Neuronal stem cell (in vitro differentiated cells): ENCODE results near the gene IRAK2.
A peak's percentile ranks its signal among the peaks of the same experiment; 100 is the strongest.

Source experiments
- DNase-seq: peaks from one replicate; pipeline ENCODE4 v3.0.0-alpha.2; 2013; ENCODE audit warnings: low spot score
- H2AFZ ChIP-seq: one replicate; pipeline ENCODE4 v1.6.1; 2013; ENCODE audit warnings: mild to moderate bottlenecking, low read length, inconsistent platforms
- H2AK5ac ChIP-seq: 2 replicates; pipeline ENCODE4 v1.6.1; 2013; ENCODE audit warnings: low read depth, mild to moderate bottlenecking, inconsistent platforms, low read length, moderate library complexity, mixed read lengths
- H2BK120ac ChIP-seq: 2 replicates; pipeline ENCODE4 v1.6.1; 2013; ENCODE audit warnings: low read depth, mild to moderate bottlenecking, inconsistent platforms, low read length, moderate library complexity, mixed read lengths
- H2BK12ac ChIP-seq: one replicate; pipeline ENCODE4 v1.6.1; 2013; ENCODE audit warnings: low read length, inconsistent platforms
- H2BK15ac ChIP-seq: 2 replicates; pipeline ENCODE4 v1.6.1; 2013; ENCODE audit warnings: mild to moderate bottlenecking, low read length, inconsistent platforms, mixed read lengths
- H2BK5ac ChIP-seq: one replicate; pipeline ENCODE4 v1.6.1; 2013; ENCODE audit warnings: inconsistent platforms, mild to moderate bottlenecking, low read length, moderate library complexity
- H3K14ac ChIP-seq: one replicate; pipeline ENCODE4 v1.6.1; 2013; ENCODE audit warnings: low read length, inconsistent platforms
- H3K18ac ChIP-seq: 2 replicates; pipeline ENCODE4 v1.6.1; 2013; ENCODE audit warnings: low read length, inconsistent platforms
- H3K23ac ChIP-seq: 2 replicates; pipeline ENCODE4 v1.6.1; 2013; ENCODE audit warnings: low read depth, mild to moderate bottlenecking, mixed read lengths, low read length, inconsistent platforms; ENCODE audit not compliant: poor library complexity
- H3K27ac ChIP-seq: replicated peaks from 3 replicates; pipeline ENCODE4 v1.5.1; 2013; ENCODE audit warnings: low read length, inconsistent platforms
- H3K27me3 ChIP-seq, 3 experiments: 2 replicates each; pipeline ENCODE4 v1.6.1; 2013; ENCODE audit warnings: low read length in 3 of 3, mild to moderate bottlenecking in 2 of 3, inconsistent platforms in 1 of 3, low read depth in 1 of 3, mixed read lengths in 1 of 3, moderate library complexity in 1 of 3; ENCODE audit not compliant: control insufficient read depth in 3 of 3, insufficient read depth in 3 of 3
- H3K36me3 ChIP-seq, 2 donors: replicated peaks in 1 of 2; 2 replicates each; pipeline ENCODE4 v1.6.1; 2013; ENCODE audit warnings: low read length in 2 of 2; ENCODE audit not compliant: control insufficient read depth in 2 of 2, insufficient read depth in 2 of 2
- H3K4ac ChIP-seq: 2 replicates; pipeline ENCODE4 v1.6.1; 2013; ENCODE audit warnings: inconsistent platforms, mild to moderate bottlenecking, low read length, moderate library complexity
- H3K4me1 ChIP-seq, 2 donors: 1 replicate in 1 of 2; 2 replicates in 1 of 2; pipeline ENCODE4 v1.6.1; 2013; ENCODE audit warnings: low read length in 2 of 2, low read depth in 1 of 2; ENCODE audit not compliant: control insufficient read depth in 2 of 2, insufficient read depth in 1 of 2
- H3K4me2 ChIP-seq: one replicate; pipeline ENCODE4 v1.6.1; 2013; ENCODE audit warnings: mild to moderate bottlenecking, low read length, inconsistent platforms; ENCODE audit not compliant: insufficient read depth, poor library complexity, severe bottlenecking
- H3K4me3 ChIP-seq, 2 donors: 2 replicates each; pipeline ENCODE4 v1.5.1; 2013; ENCODE audit warnings: low read length in 2 of 2, mild to moderate bottlenecking in 2 of 2, inconsistent platforms in 1 of 2, moderate library complexity in 1 of 2
- H3K79me1 ChIP-seq: one replicate; pipeline ENCODE4 v1.6.1; 2013; ENCODE audit warnings: low read depth, mild to moderate bottlenecking, inconsistent platforms, low read length, moderate library complexity
- H3K9ac ChIP-seq: one replicate; pipeline ENCODE4 v1.6.1; 2013; ENCODE audit warnings: mild to moderate bottlenecking, low read depth, low read length, inconsistent platforms; ENCODE audit not compliant: poor library complexity
- H3K9me3 ChIP-seq, 2 donors: replicated peaks in 1 of 2; 2 replicates each; pipeline versions ENCODE3 to v1.6.1; 2013; ENCODE audit warnings: low read length in 2 of 2, mild to moderate bottlenecking in 2 of 2, inconsistent platforms in 1 of 2, low read depth in 1 of 2, mixed read lengths in 1 of 2, moderate library complexity in 1 of 2; ENCODE audit not compliant: control insufficient read depth in 2 of 2, insufficient read depth in 1 of 2
- H4K8ac ChIP-seq: one replicate; pipeline ENCODE4 v1.6.1; 2013; ENCODE audit warnings: low read depth, mild to moderate bottlenecking, inconsistent platforms, low read length, moderate library complexity
- H4K91ac ChIP-seq: one replicate; pipeline ENCODE4 v1.6.1; 2013; ENCODE audit warnings: low read length, low read depth, mild to moderate bottlenecking, inconsistent platforms; ENCODE audit not compliant: poor library complexity
- WGBS, 2 donors: extraction: QIAGEN DNeasy Blood & Tissue Kit; methylation state at CpG; one replicate each; pipeline ENCODE4 v1.1.7; 2013; ENCODE audit warnings: missing lambda C conversion rate in 2 of 2, mixed read lengths in 1 of 2; ENCODE audit not compliant: insufficient read length in 2 of 2, insufficient replicate concordance in 1 of 2; ENCODE audit errors: extremely low coverage in 2 of 2; 5-methylcytosine and 5-hydroxymethylcytosine counted together

Gene IRAK2

GRCh38 chr3:10116928-10117327 lies 47.8 kb upstream of the IRAK2 start:
- Histone ChIP-seq H3K4me1 (peaks cover 3 to 5% of the 10 kb centered on the region in 2 donors), H3K4me2 (no peak overlapping the region), H2BK12ac (no peak overlapping the region), H3K18ac (no peak overlapping the region), H3K14ac (no peak overlapping the region), H4K91ac (no peak overlapping the region), H2AK5ac (no peak overlapping the region), H3K27ac (no peak overlapping the region), H2BK120ac (no peak overlapping the region), H3K79me1 (peaks cover 12% of the 10 kb centered on the region), H3K23ac (no peak overlapping the region), H2AFZ (no peak overlapping the region), H4K8ac (no peak overlapping the region), H3K36me3 (peaks cover 5 to 40% of the 10 kb centered on the region in 2 donors), H3K9ac (no peak overlapping the region), H2BK15ac (no peak overlapping the region), H3K4ac (no peak overlapping the region), H3K4me3 (peak overlapping the region in 1 of 2 donors; percentile 73), H3K9me3 (no peaks in the 10 kb centered on the region), H2BK5ac (no peak overlapping the region), H3K27me3 (no peaks in the 10 kb centered on the region)
- no peak for DNase-seq
- WGBS, 2 donors, result no CpG with 5 or more reads among the region's 4 CpGs

GRCh38 chr3:10119376-10119775 lies 45.3 kb upstream of the IRAK2 start:
- Histone ChIP-seq H3K23ac (no peak overlapping the region), H2AFZ (no peak overlapping the region), H4K8ac (no peak overlapping the region), H3K18ac (no peak overlapping the region), H3K4me2 (no peak overlapping the region), H4K91ac (no peak overlapping the region), H3K4ac (no peak overlapping the region), H3K27me3 (no peaks in the 10 kb centered on the region), H3K4me1 (peaks cover 3 to 5% of the 10 kb centered on the region in 2 donors), H2BK5ac (no peak overlapping the region), H2BK120ac (no peak overlapping the region), H3K9me3 (no peaks in the 10 kb centered on the region), H3K9ac (no peak overlapping the region), H2AK5ac (no peak overlapping the region), H3K36me3 (peaks cover 5 to 54% of the 10 kb centered on the region in 2 donors), H3K79me1 (peaks cover 12% of the 10 kb centered on the region), H3K14ac (no peak overlapping the region), H2BK12ac (no peak overlapping the region), H2BK15ac (no peak overlapping the region), H3K27ac (no peak overlapping the region), H3K4me3 (no peak overlapping the region)
- DNase-seq, result no peak
- WGBS, 2 donors, result no CpG with 5 or more reads among the region's 4 CpGs

GRCh38 chr3:10121064-10121463 lies 43.7 kb upstream of the IRAK2 start:
- H3K4ac ChIP-seq, result no peak overlapping the region

GRCh38 chr3:10122724-10123123 lies 42.0 kb upstream of the IRAK2 start:
- Histone ChIP-seq H3K18ac (no peak overlapping the region), H2AFZ (no peak overlapping the region), H3K27me3 (no peaks in the 10 kb centered on the region), H3K4me1 (no peaks in the 10 kb centered on the region), H3K27ac (no peak overlapping the region), H4K91ac (no peak overlapping the region), H2BK120ac (no peak overlapping the region), H3K4me2 (no peak overlapping the region), H3K4ac (no peak overlapping the region), H3K9me3 (no peaks in the 10 kb centered on the region), H4K8ac (no peak overlapping the region), H2BK5ac (no peak overlapping the region), H3K14ac (no peak overlapping the region), H2BK15ac (no peak overlapping the region), H3K23ac (no peak overlapping the region), H2BK12ac (no peak overlapping the region), H3K36me3 (peaks cover 19 to 78% of the 10 kb centered on the region in 2 donors), H2AK5ac (no peak overlapping the region), H3K4me3 (no peak overlapping the region), H3K9ac (no peak overlapping the region), H3K79me1 (peaks cover 3% of the 10 kb centered on the region)
- WGBS, 2 donors, result no CpG with 5 or more reads among the region's 4 CpGs
- no peak for DNase-seq

More at GRCh38 chr3:10121064-10121463, 43.7 kb upstream of the IRAK2 start:
- Histone ChIP-seq H3K27me3 (no peaks in the 10 kb centered on the region), H3K27ac (no peak overlapping the region), H4K91ac (no peak overlapping the region), H3K4me3 (no peak overlapping the region), H3K4me1 (peaks cover 3 to 5% of the 10 kb centered on the region in 2 donors), H2BK12ac (no peak overlapping the region), H3K14ac (no peak overlapping the region), H3K4me2 (no peak overlapping the region), H3K9me3 (no peaks in the 10 kb centered on the region), H3K9ac (no peak overlapping the region), H4K8ac (no peak overlapping the region), H2AFZ (no peak overlapping the region), H2AK5ac (no peak overlapping the region), H2BK5ac (no peak overlapping the region), H2BK15ac (no peak overlapping the region), H3K23ac (no peak overlapping the region), H3K79me1 (peaks cover 8% of the 10 kb centered on the region), H3K36me3 (peaks cover 10 to 69% of the 10 kb centered on the region in 2 donors), H2BK120ac (no peak overlapping the region), H3K18ac (no peak overlapping the region)
- WGBS, 2 donors, result no CpG with 5 or more reads among the region's 2 CpGs
- DNase-seq, result no peak
